Retinal pigment epithelial cell (primary cell): Measurements from ENCODE around the gene PRKAR2B.
A peak's percentile ranks its signal among the peaks of the same experiment; 100 is the strongest.

Experiments
- DNase-seq: peaks from one replicate; pipeline ENCODE4 v3.0.0-alpha.2; 2010; ENCODE audit warnings: low read depth
- H3K4me3 ChIP-seq: 2 replicates; pipeline ENCODE4 v1.5.1; 2011; ENCODE audit warnings: mild to moderate bottlenecking, low read length, control low read depth, moderate library complexity
- CTCF ChIP-seq: conservative IDR thresholded peaks from 2 replicates; pipeline ENCODE4 v1.5.1; 2011; ENCODE audit warnings: low read depth, low read length, control low read depth, inconsistent platforms

Gene PRKAR2B

GRCh38 chr7:107171496-107171895 is 127.0 kb downstream of the PRKAR2B start:
- no peak overlapping the region for H3K4me3 ChIP-seq
- no peak for DNase-seq
- TF ChIP-seq CTCF, result no peak

GRCh38 chr7:107172276-107173032 is 127.9 kb downstream of the PRKAR2B start:
- no peak overlapping the region for H3K4me3 ChIP-seq
- DNase-seq, result no peak

GRCh38 chr7:107173191-107173590 is 128.7 kb downstream of the PRKAR2B start:
- no peak for DNase-seq
- no peak overlapping the region for H3K4me3 ChIP-seq
- TF ChIP-seq CTCF, result no peak

More at GRCh38 chr7:107172276-107173032, 127.9 kb downstream of the PRKAR2B start:
- TF ChIP-seq CTCF, result no peak

GRCh38 chr7:107173691-107174406 is 129.3 kb downstream of the PRKAR2B start:
- no peak for TF ChIP-seq CTCF
- no peak overlapping the region for H3K4me3 ChIP-seq
- DNase-seq, result no peak

GRCh38 chr7:107179326-107180164 is 135.0 kb downstream of the PRKAR2B start:
- TF ChIP-seq CTCF, result no peak
- no peak for DNase-seq
- H3K4me3 ChIP-seq, result no peak overlapping the region

GRCh38 chr7:107180378-107180777 is 135.9 kb downstream of the PRKAR2B start:
- peak; percentile 51 for DNase-seq
- TF ChIP-seq CTCF, result no peak
- H3K4me3 ChIP-seq, result no peak overlapping the region
